Body of pancreas (tissue), 4 donors: ENCODE results near the gene NYNRIN.

Experiments used
- POLR2A ChIP-seq, 3 donors: fragments of 450-650 bp; IDR thresholded peaks; one replicate each; pipeline ENCODE4 v1.6.1; 2016; ENCODE audit warnings: antibody characterized with exemption in 3 of 3, mild to moderate bottlenecking in 2 of 3
- TF ChIP-seq, protein P1 (sequence below), 7 experiments: fragments of 450-650 bp in 4 of 7; fragments of 200-600 bp in 3 of 7; sonication (generic) in 3 of 7; IDR thresholded peaks; one replicate each; pipeline ENCODE4 v1.5.1; 2016 to 2019; ENCODE audit warnings: antibody characterized with exemption in 7 of 7

DNA sequence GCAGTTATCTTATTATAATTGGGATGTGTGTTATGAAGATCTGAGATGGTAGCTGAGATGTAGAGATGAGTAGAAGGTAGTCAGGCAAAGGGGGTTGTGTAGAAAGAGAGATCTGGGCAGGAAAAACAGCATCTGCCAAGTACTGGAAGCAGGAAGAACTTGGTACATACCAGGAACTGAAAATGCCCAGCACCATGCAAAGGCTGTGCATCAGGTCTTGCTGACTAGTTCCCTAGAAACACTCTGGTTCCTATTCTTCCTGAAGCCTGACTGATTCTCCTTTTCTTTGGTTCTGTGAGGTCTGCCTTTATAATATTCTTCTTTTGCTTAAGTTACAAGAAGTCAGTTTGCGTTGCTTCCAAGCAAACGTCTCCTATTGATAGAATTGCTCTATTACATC lies 37.5 kb upstream of the NYNRIN start:
- TF ChIP-seq, protein P1, sequence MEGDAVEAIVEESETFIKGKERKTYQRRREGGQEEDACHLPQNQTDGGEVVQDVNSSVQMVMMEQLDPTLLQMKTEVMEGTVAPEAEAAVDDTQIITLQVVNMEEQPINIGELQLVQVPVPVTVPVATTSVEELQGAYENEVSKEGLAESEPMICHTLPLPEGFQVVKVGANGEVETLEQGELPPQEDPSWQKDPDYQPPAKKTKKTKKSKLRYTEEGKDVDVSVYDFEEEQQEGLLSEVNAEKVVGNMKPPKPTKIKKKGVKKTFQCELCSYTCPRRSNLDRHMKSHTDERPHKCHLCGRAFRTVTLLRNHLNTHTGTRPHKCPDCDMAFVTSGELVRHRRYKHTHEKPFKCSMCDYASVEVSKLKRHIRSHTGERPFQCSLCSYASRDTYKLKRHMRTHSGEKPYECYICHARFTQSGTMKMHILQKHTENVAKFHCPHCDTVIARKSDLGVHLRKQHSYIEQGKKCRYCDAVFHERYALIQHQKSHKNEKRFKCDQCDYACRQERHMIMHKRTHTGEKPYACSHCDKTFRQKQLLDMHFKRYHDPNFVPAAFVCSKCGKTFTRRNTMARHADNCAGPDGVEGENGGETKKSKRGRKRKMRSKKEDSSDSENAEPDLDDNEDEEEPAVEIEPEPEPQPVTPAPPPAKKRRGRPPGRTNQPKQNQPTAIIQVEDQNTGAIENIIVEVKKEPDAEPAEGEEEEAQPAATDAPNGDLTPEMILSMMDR (IDR thresholded peaks at IDR 0.05), result no peak
- no peak for TF ChIP-seq POLR2A (IDR thresholded peaks at IDR 0.05)
